Astrocyte (in vitro differentiated cells and primary cell): ENCODE measurements around the gene BTN3A1. TPM values are rescaled to one million over a fixed set of nuclear protein-coding genes. Genes with fewer than 3 reads are reported as not detected.
A peak's percentile ranks its signal among the peaks of the same experiment; 100 is the strongest.
"Not testable (repeated sequence)": the region's sequence is repeated elsewhere in the genome, so short reads cannot be mapped to it uniquely, and the experiment has no call there.

Source experiments
- DNase-seq: peaks from one replicate; pipeline ENCODE4 v3.0.0-alpha.2; 2010; ENCODE audit warnings: low read depth
- FAIRE-seq: peaks from 2 replicates; lab custom pipeline; 2011; peaks lifted over from hg19 to GRCh38; lab: Jason Lieb, UNC
- H2AFZ ChIP-seq: 2 replicates; pipeline ENCODE4 v1.6.0; 2012; ENCODE audit warnings: low read depth, low read length, inconsistent platforms
- H3K27ac ChIP-seq: 2 replicates; pipeline ENCODE4 v1.5.1; 2011; ENCODE audit warnings: low read depth, low read length, inconsistent platforms
- H3K27me3 ChIP-seq: 2 replicates; pipeline ENCODE4 v1.6.0; 2011; ENCODE audit warnings: low read length, inconsistent platforms; ENCODE audit not compliant: insufficient read depth
- H3K36me3 ChIP-seq: 2 replicates; pipeline ENCODE4 v1.5.1; 2011; ENCODE audit warnings: low read length, inconsistent platforms; ENCODE audit not compliant: insufficient read depth
- H3K4me1 ChIP-seq: 2 replicates; pipeline ENCODE4 v1.5.1; 2011; ENCODE audit warnings: low read length, inconsistent platforms; ENCODE audit not compliant: insufficient read depth
- H3K4me2 ChIP-seq: 2 replicates; pipeline ENCODE4 v1.6.0; 2012; ENCODE audit warnings: low read length, inconsistent platforms
- H3K4me3 ChIP-seq: 2 replicates; pipeline ENCODE4 v1.5.1; 2011; ENCODE audit warnings: low read depth, mild to moderate bottlenecking, low read length, inconsistent platforms; ENCODE audit not compliant: insufficient read depth
- H3K79me2 ChIP-seq: 2 replicates; pipeline ENCODE4 v1.6.0; 2012; ENCODE audit warnings: mild to moderate bottlenecking, low read length, inconsistent platforms; ENCODE audit not compliant: insufficient read depth
- H3K9ac ChIP-seq: 2 replicates; pipeline ENCODE4 v1.6.0; 2012; ENCODE audit warnings: mild to moderate bottlenecking, low read length, inconsistent platforms
- H3K9me3 ChIP-seq: 2 replicates; pipeline ENCODE4 v1.5.1; 2012; ENCODE audit warnings: low read depth, mild to moderate bottlenecking, low read length, inconsistent platforms; ENCODE audit not compliant: insufficient read depth
- H4K20me1 ChIP-seq: 2 replicates; pipeline ENCODE4 v1.6.0; 2012; ENCODE audit warnings: low read length, inconsistent platforms; ENCODE audit not compliant: insufficient read depth
- H3K27ac Mint-ChIP-seq: one replicate; pipeline ENCODE4 v1.8.0; 2021; ENCODE audit warnings: mild to moderate bottlenecking, mixed read lengths; ENCODE audit not compliant: unreplicated experiment
- H3K27me3 Mint-ChIP-seq: one replicate; pipeline ENCODE4 v1.8.0; 2021; ENCODE audit warnings: low read depth, mixed read lengths; ENCODE audit not compliant: unreplicated experiment
- H3K36me3 Mint-ChIP-seq: one replicate; pipeline ENCODE4 v1.8.0; 2021; ENCODE audit warnings: low read depth, mixed read lengths; ENCODE audit not compliant: unreplicated experiment
- H3K4me1 Mint-ChIP-seq: one replicate; pipeline ENCODE4 v1.8.0; 2021; ENCODE audit warnings: low read depth, mixed read lengths; ENCODE audit not compliant: unreplicated experiment
- H3K4me3 Mint-ChIP-seq: one replicate; pipeline ENCODE4 v1.8.0; 2021; ENCODE audit warnings: mild to moderate bottlenecking, moderate library complexity, mixed read lengths; ENCODE audit not compliant: unreplicated experiment
- H3K9me3 Mint-ChIP-seq: one replicate; pipeline ENCODE4 v1.8.0; 2021; ENCODE audit warnings: mild to moderate bottlenecking, mixed read lengths; ENCODE audit not compliant: unreplicated experiment
- CTCF ChIP-seq: IDR thresholded peaks from 2 replicates; pipeline ENCODE4 v1.5.1; 2011; ENCODE audit warnings: low read depth, mild to moderate bottlenecking, inconsistent platforms, low read length, moderate library complexity; ENCODE audit not compliant: insufficient read depth
- EZH2 ChIP-seq: IDR thresholded peaks from 2 replicates; pipeline ENCODE4 v1.6.1; 2012; ENCODE audit warnings: mild to moderate bottlenecking, low read length, inconsistent platforms; ENCODE audit not compliant: insufficient read depth
- total RNA-seq: library from RNA; stranded (reverse); gene quantifications from 2 replicates; pipeline ENCODE4 v1.2.1, GENCODE V29; 2021

BTN3A1 gene
- total RNA-seq, 1 donor from 2014 or later: 22.2 TPM

GRCh38 chr6:26432627-26433201 is 30.6 kb downstream of the BTN3A1 start:
- Histone ChIP-seq H3K79me2 (no peaks in the 10 kb centered on the region), H3K4me3 (no peak overlapping the region), H3K9ac (no peak overlapping the region), H3K9me3 (no peaks in the 10 kb centered on the region), H3K27ac (peak overlapping the region; percentile 31), H2AFZ (no peak overlapping the region), H3K36me3 (peaks cover 16% of the 10 kb centered on the region), H3K4me1 (peaks cover 3% of the 10 kb centered on the region), H4K20me1 (no peaks in the 10 kb centered on the region), H3K4me2 (peak overlapping the region; percentile 53), H3K27me3 (no peaks in the 10 kb centered on the region)
- peak; percentile 30 for DNase-seq
- peak; percentile 17 for FAIRE-seq
- Mint-ChIP-seq H3K9me3 (peaks cover 16% of the 10 kb centered on the region), H3K4me1 (no peaks in the 10 kb centered on the region), H3K27ac (no peak overlapping the region), H3K36me3 (peaks cover 38% of the 10 kb centered on the region), H3K27me3 (no peaks in the 10 kb centered on the region), H3K4me3 (no peak overlapping the region)
- TF ChIP-seq EZH2 (no peak), CTCF (no peak)

GRCh38 chr6:26433680-26434079 is 31.6 kb downstream of the BTN3A1 start:
- H2AFZ ChIP-seq, H3K4me1 Mint-ChIP-seq, H3K27ac ChIP-seq, H3K9ac ChIP-seq, H3K4me1 ChIP-seq, H3K27ac Mint-ChIP-seq, H3K79me2 ChIP-seq, H3K4me2 ChIP-seq, H3K4me3 Mint-ChIP-seq, H3K9me3 ChIP-seq, H3K4me3 ChIP-seq, FAIRE-seq, H3K27me3 ChIP-seq, H4K20me1 ChIP-seq, DNase-seq, H3K27me3 Mint-ChIP-seq: not testable (repeated sequence)
- H3K9me3 Mint-ChIP-seq: peaks cover 16% of the 10 kb centered on the region
- peaks cover 13% of the 10 kb centered on the region for H3K36me3 ChIP-seq
- peaks cover 30% of the 10 kb centered on the region for H3K36me3 Mint-ChIP-seq

- Mint-ChIP-seq H3K36me3 (peaks cover 23% of the 10 kb centered on the region), H3K4me1 (peaks cover 3% of the 10 kb centered on the region), H3K27ac (no peak overlapping the region), H3K27me3 (no peaks in the 10 kb centered on the region), H3K9me3 (peaks cover 16% of the 10 kb centered on the region), H3K4me3 (no peak overlapping the region)
- no peaks in the 10 kb centered on the region for H4K20me1 ChIP-seq
- H3K79me2 ChIP-seq: no peaks in the 10 kb centered on the region
- H3K4me1 ChIP-seq: peaks cover 8% of the 10 kb centered on the region
- DNase-seq (no peak), FAIRE-seq (no peak)
- H3K27me3 ChIP-seq: no peaks in the 10 kb centered on the region
- TF ChIP-seq CTCF (no peak), EZH2 (no peak)
- H2AFZ ChIP-seq: no peak overlapping the region
- H3K36me3 ChIP-seq: no peaks in the 10 kb centered on the region
- no peak overlapping the region for H3K27ac ChIP-seq
- no peak overlapping the region for H3K9ac ChIP-seq
- H3K4me3 ChIP-seq: no peak overlapping the region
- no peaks in the 10 kb centered on the region for H3K9me3 ChIP-seq
- no peak overlapping the region for H3K4me2 ChIP-seq
These were observed 33.9 kb downstream of the BTN3A1 start for GRCh38 chr6:26436018-26436417.
